GM18870 (cell line): ENCODE data around the gene SPOCK3.
"Not testable (repeated sequence)": the region's sequence is repeated elsewhere in the genome, so short reads cannot be mapped to it uniquely, and the experiment has no call there.

ENCODE experiments used
- ATAC-seq: cut with Tn5 transposase; IDR thresholded peaks from one replicate; pipeline ENCODE4 v1.9.1; 2021; ENCODE audit warnings: moderate library complexity; ENCODE audit not compliant: unreplicated experiment

The SPOCK3 gene

GRCh38 chr4:166827629-166828028, 406.7 kb downstream of the SPOCK3 start:
- no peak for ATAC-seq

- no peak for ATAC-seq
These were observed 407.1 kb downstream of the SPOCK3 start for GRCh38 chr4:166827167-166827566.

- no peak for ATAC-seq
These were observed 410.4 kb downstream of the SPOCK3 start for GRCh38 chr4:166823848-166824247.

- no peak for ATAC-seq
These were observed 411.2 kb downstream of the SPOCK3 start for GRCh38 chr4:166823126-166823525.

- no peak for ATAC-seq
These were observed 411.9 kb downstream of the SPOCK3 start for GRCh38 chr4:166822386-166822785.

GRCh38 chr4:166816890-166817289, 417.4 kb downstream of the SPOCK3 start:
- no peak for ATAC-seq

GRCh38 chr4:166808380-166808779, 425.9 kb downstream of the SPOCK3 start:
- ATAC-seq = no peak

- ATAC-seq = no peak
These were observed 431.9 kb downstream of the SPOCK3 start for GRCh38 chr4:166802346-166802745.

GRCh38 chr4:166798126-166798525, 436.2 kb downstream of the SPOCK3 start:
- no peak for ATAC-seq

- peak; percentile 62 for ATAC-seq
These were observed 456.5 kb downstream of the SPOCK3 start for GRCh38 chr4:166777760-166778159.

- ATAC-seq = no peak
These were observed 471.3 kb downstream of the SPOCK3 start for GRCh38 chr4:166763018-166763417.

- ATAC-seq = no peak
These were observed 492.6 kb downstream of the SPOCK3 start for GRCh38 chr4:166741742-166742141.

GRCh38 chr4:166739215-166739614, 495.1 kb downstream of the SPOCK3 start:
- not testable (repeated sequence) for ATAC-seq

GRCh38 chr4:166737430-166737829, 496.9 kb downstream of the SPOCK3 start:
- ATAC-seq = no peak

- no peak for ATAC-seq
These were observed 498.7 kb downstream of the SPOCK3 start for GRCh38 chr4:166735553-166735952.

GRCh38 chr4:166734797-166735196, 499.5 kb downstream of the SPOCK3 start:
- ATAC-seq = no peak

GRCh38 chr4:166733686-166734085, 500.6 kb downstream of the SPOCK3 start:
- ATAC-seq = no peak

GRCh38 chr4:166726832-166727231, 507.5 kb downstream of the SPOCK3 start:
- ATAC-seq = no peak

GRCh38 chr4:166724369-166724768, 509.9 kb downstream of the SPOCK3 start:
- no peak for ATAC-seq

GRCh38 chr4:166723532-166724140, 510.7 kb downstream of the SPOCK3 start:
- no peak for ATAC-seq

GRCh38 chr4:166715748-166716713, 518.3 kb downstream of the SPOCK3 start:
- ATAC-seq = not testable (repeated sequence)

- ATAC-seq = no peak
These were observed 533.7 kb downstream of the SPOCK3 start for GRCh38 chr4:166700592-166700991.
